Suprapubic skin (tissue), 4 donors: Measurements from ENCODE around the gene MUC4.

Experiments used
- POLR2A ChIP-seq, 2 donors: fragments of 450-650 bp; IDR thresholded peaks; one replicate each; pipeline ENCODE4 v1.6.1; 2017; ENCODE audit warnings: antibody characterized with exemption in 2 of 2, mild to moderate bottlenecking in 2 of 2, moderate library complexity in 2 of 2
- POLR2AphosphoS5 ChIP-seq, 3 donors: sonication (generic); formaldehyde crosslinking; IDR thresholded peaks; one replicate each; pipeline ENCODE4 v1.6.1; 2017; ENCODE audit warnings: antibody characterized with exemption in 3 of 3
- TF ChIP-seq, protein P1 (sequence below), 2 donors: fragments of 200-600 bp in 1 of 2; fragments of 450-650 bp in 1 of 2; sonication (generic) in 1 of 2; IDR thresholded peaks; one replicate each; pipeline ENCODE4 v1.5.1; 2016 to 2019; ENCODE audit warnings: antibody characterized with exemption in 2 of 2, mild to moderate bottlenecking in 1 of 2, moderate library complexity in 1 of 2

DNA sequence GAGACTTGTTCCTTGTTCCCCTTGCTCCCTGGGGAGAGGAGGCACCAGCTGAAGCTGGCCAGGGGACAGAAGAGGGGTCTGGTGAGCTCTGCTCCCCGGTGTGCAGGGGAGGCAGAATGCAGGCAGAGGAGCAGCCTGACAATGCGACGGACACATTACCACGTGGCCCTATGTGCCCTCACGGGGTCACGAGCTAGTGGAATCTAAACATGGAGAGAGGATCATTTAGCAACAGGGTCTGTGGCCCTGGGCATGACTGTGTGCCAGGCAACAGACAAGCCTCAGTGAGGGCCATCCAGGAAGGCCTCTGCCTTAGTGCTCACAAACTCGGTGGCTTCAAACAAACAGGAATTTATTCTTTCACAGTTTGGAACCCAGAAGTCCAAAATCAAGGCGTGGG lies 8.5 kb upstream of the MUC4 start:
- TF ChIP-seq, protein P1, sequence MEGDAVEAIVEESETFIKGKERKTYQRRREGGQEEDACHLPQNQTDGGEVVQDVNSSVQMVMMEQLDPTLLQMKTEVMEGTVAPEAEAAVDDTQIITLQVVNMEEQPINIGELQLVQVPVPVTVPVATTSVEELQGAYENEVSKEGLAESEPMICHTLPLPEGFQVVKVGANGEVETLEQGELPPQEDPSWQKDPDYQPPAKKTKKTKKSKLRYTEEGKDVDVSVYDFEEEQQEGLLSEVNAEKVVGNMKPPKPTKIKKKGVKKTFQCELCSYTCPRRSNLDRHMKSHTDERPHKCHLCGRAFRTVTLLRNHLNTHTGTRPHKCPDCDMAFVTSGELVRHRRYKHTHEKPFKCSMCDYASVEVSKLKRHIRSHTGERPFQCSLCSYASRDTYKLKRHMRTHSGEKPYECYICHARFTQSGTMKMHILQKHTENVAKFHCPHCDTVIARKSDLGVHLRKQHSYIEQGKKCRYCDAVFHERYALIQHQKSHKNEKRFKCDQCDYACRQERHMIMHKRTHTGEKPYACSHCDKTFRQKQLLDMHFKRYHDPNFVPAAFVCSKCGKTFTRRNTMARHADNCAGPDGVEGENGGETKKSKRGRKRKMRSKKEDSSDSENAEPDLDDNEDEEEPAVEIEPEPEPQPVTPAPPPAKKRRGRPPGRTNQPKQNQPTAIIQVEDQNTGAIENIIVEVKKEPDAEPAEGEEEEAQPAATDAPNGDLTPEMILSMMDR (IDR thresholded peaks at IDR 0.05) = no peak
- TF ChIP-seq POLR2A (IDR thresholded peaks at IDR 0.05) (no peak), POLR2AphosphoS5 (IDR thresholded peaks at IDR 0.05) (no peak)
